ENCODE data around the gene SCN2B.

Gene SCN2B

GRCh38 chr11:118144301-118145268 is 31.9 kb downstream of the SCN2B start:
- Histone ChIP-seq H3K4me3 (no peak overlapping the region), H3K9me3 (ENCODE audit: low read depth, low read length) (no peaks in the 10 kb centered on the region), H3K9ac (ENCODE audit: insufficient read length) (no peak overlapping the region), H3K36me3 (ENCODE audit: insufficient read depth, low read length) (no peaks in the 10 kb centered on the region), H3K27ac (no peak overlapping the region)
- DNase-seq (ENCODE audit: low read depth, low spot score): no peak
- no peak for TF ChIP-seq FOXP2 (optimal IDR thresholded peaks at IDR 0.05; ENCODE audit: control extremely low read depth, extremely low read length, insufficient read depth)
- no peak for TF ChIP-seq EZH2 (IDR thresholded peaks at IDR 0.05)

GRCh38 chr11:118143661-118144185 is 32.7 kb downstream of the SCN2B start:
- no peak for DNase-seq (ENCODE audit: low read depth, low spot score)
- H3K9ac ChIP-seq (ENCODE audit: insufficient read length): no peak overlapping the region
- TF ChIP-seq FOXP2 (optimal IDR thresholded peaks at IDR 0.05; ENCODE audit: control extremely low read depth, extremely low read length, insufficient read depth): no peak
- TF ChIP-seq EZH2 (IDR thresholded peaks at IDR 0.05): no peak
- no peak for TF ChIP-seq POLR2AphosphoS5 (IDR thresholded peaks at IDR 0.05; ENCODE audit: borderline replicate concordance, low read depth, low read length)
- H3K9me3 ChIP-seq (ENCODE audit: low read depth, low read length): no peaks in the 10 kb centered on the region
- no peaks in the 10 kb centered on the region for H3K36me3 ChIP-seq (ENCODE audit: insufficient read depth, low read length)
- no peak overlapping the region for H3K4me3 ChIP-seq
- no peak overlapping the region for H3K27ac ChIP-seq

- no peak overlapping the region for H3K9ac ChIP-seq (ENCODE audit: insufficient read length)
Measured at GRCh38 chr11:118142809-118143208, 33.6 kb downstream of the SCN2B start.

GRCh38 chr11:118142081-118142480 is 34.4 kb downstream of the SCN2B start:
- Histone ChIP-seq H3K27ac (no peak overlapping the region), H3K36me3 (ENCODE audit: insufficient read depth, low read length) (no peaks in the 10 kb centered on the region), H3K9ac (ENCODE audit: insufficient read length) (no peak overlapping the region), H3K9me3 (ENCODE audit: low read depth, low read length) (no peaks in the 10 kb centered on the region), H3K4me3 (no peak overlapping the region)
- no peak for DNase-seq (ENCODE audit: low read depth, low spot score)
- TF ChIP-seq EZH2 (IDR thresholded peaks at IDR 0.05) (no peak), FOXP2 (optimal IDR thresholded peaks at IDR 0.05; ENCODE audit: control extremely low read depth, extremely low read length, insufficient read depth) (no peak), POLR2AphosphoS5 (IDR thresholded peaks at IDR 0.05; ENCODE audit: borderline replicate concordance, low read depth, low read length) (no peak)

More at GRCh38 chr11:118142809-118143208, 33.6 kb downstream of the SCN2B start:
- TF ChIP-seq POLR2AphosphoS5 (IDR thresholded peaks at IDR 0.05; ENCODE audit: borderline replicate concordance, low read depth, low read length): no peak
- TF ChIP-seq EZH2 (IDR thresholded peaks at IDR 0.05): no peak
- TF ChIP-seq FOXP2 (optimal IDR thresholded peaks at IDR 0.05; ENCODE audit: control extremely low read depth, extremely low read length, insufficient read depth): no peak
- H3K4me3 ChIP-seq: no peak overlapping the region
- no peak overlapping the region for H3K27ac ChIP-seq
- no peaks in the 10 kb centered on the region for H3K9me3 ChIP-seq (ENCODE audit: low read depth, low read length)
- no peaks in the 10 kb centered on the region for H3K36me3 ChIP-seq (ENCODE audit: insufficient read depth, low read length)
- no peak for DNase-seq (ENCODE audit: low read depth, low spot score)

GRCh38 chr11:118139578-118139977 is 36.9 kb downstream of the SCN2B start:
- H3K27ac ChIP-seq: no peak overlapping the region
- no peak for TF ChIP-seq FOXP2 (optimal IDR thresholded peaks at IDR 0.05; ENCODE audit: control extremely low read depth, extremely low read length, insufficient read depth)
- TF ChIP-seq POLR2AphosphoS5 (IDR thresholded peaks at IDR 0.05; ENCODE audit: borderline replicate concordance, low read depth, low read length): no peak
- TF ChIP-seq EZH2 (IDR thresholded peaks at IDR 0.05): no peak
- no peaks in the 10 kb centered on the region for H3K36me3 ChIP-seq (ENCODE audit: insufficient read depth, low read length)
- no peaks in the 10 kb centered on the region for H3K9me3 ChIP-seq (ENCODE audit: low read depth, low read length)
- no peak overlapping the region for H3K9ac ChIP-seq (ENCODE audit: insufficient read length)
- DNase-seq (ENCODE audit: low read depth, low spot score): peak; percentile 66
- no peak overlapping the region for H3K4me3 ChIP-seq

- no peak overlapping the region for H3K4me3 ChIP-seq
- TF ChIP-seq POLR2AphosphoS5 (IDR thresholded peaks at IDR 0.05; ENCODE audit: borderline replicate concordance, low read depth, low read length) (no peak), FOXP2 (optimal IDR thresholded peaks at IDR 0.05; ENCODE audit: control extremely low read depth, extremely low read length, insufficient read depth) (no peak), EZH2 (IDR thresholded peaks at IDR 0.05) (no peak)
- no peak for DNase-seq (ENCODE audit: low read depth, low spot score)
- H3K36me3 ChIP-seq (ENCODE audit: insufficient read depth, low read length): no peaks in the 10 kb centered on the region
- H3K27ac ChIP-seq: no peak overlapping the region
- H3K9me3 ChIP-seq (ENCODE audit: low read depth, low read length): no peaks in the 10 kb centered on the region
- no peak overlapping the region for H3K9ac ChIP-seq (ENCODE audit: insufficient read length)
Measured at GRCh38 chr11:118138839-118139420, 37.5 kb downstream of the SCN2B start.

GRCh38 chr11:118136801-118137200 is 39.6 kb downstream of the SCN2B start:
- no peak for TF ChIP-seq FOXP2 (optimal IDR thresholded peaks at IDR 0.05; ENCODE audit: control extremely low read depth, extremely low read length, insufficient read depth)
- H3K27ac ChIP-seq: no peak overlapping the region

GRCh38 chr11:118136341-118136740 is 40.1 kb downstream of the SCN2B start:
- no peak for TF ChIP-seq POLR2AphosphoS5 (IDR thresholded peaks at IDR 0.05; ENCODE audit: borderline replicate concordance, low read depth, low read length)
- no peak for TF ChIP-seq EZH2 (IDR thresholded peaks at IDR 0.05)
- no peak for TF ChIP-seq FOXP2 (optimal IDR thresholded peaks at IDR 0.05; ENCODE audit: control extremely low read depth, extremely low read length, insufficient read depth)
- H3K27ac ChIP-seq: no peak overlapping the region
- H3K36me3 ChIP-seq (ENCODE audit: insufficient read depth, low read length): no peaks in the 10 kb centered on the region
- no peak overlapping the region for H3K9ac ChIP-seq (ENCODE audit: insufficient read length)
- H3K4me3 ChIP-seq: no peak overlapping the region
- H3K9me3 ChIP-seq (ENCODE audit: low read depth, low read length): no peaks in the 10 kb centered on the region
- DNase-seq (ENCODE audit: low read depth, low spot score): no peak

More at GRCh38 chr11:118136801-118137200, 39.6 kb downstream of the SCN2B start:
- Histone ChIP-seq H3K36me3 (ENCODE audit: insufficient read depth, low read length) (no peaks in the 10 kb centered on the region), H3K9ac (ENCODE audit: insufficient read length) (no peak overlapping the region), H3K9me3 (ENCODE audit: low read depth, low read length) (no peaks in the 10 kb centered on the region), H3K4me3 (no peak overlapping the region)
- no peak for DNase-seq (ENCODE audit: low read depth, low spot score)

All from SK-N-MC (cell line).